Psoas muscle (tissue), 8 donors: ENCODE data around the gene PINK1. TPM values are rescaled to one million over a fixed set of nuclear protein-coding genes. Genes with fewer than 3 reads are reported as not detected.

Source experiments
- ATAC-seq, 4 donors: fragments of 200-7000 bp; cut with Tn5 transposase; one replicate each; pipeline ENCODE4 v1.9.1; 2020; ENCODE audit warnings: moderate library complexity in 3 of 4, mild to moderate bottlenecking in 2 of 4
- DNase-seq, 2 donors: peaks; one replicate each; pipeline ENCODE4 v3.0.0-alpha.2; 2020
- H3K27ac ChIP-seq: fragments of 200-600 bp; one replicate; pipeline ENCODE4 v1.8.0; 2022
- H3K27me3 ChIP-seq, 3 donors: fragments of 200-600 bp in 1 of 3; one replicate each; pipeline versions ENCODE4 v1.6.1 to v1.8.0; 2013 to 2022; ENCODE audit warnings: low read length in 2 of 3, mild to moderate bottlenecking in 2 of 3, moderate library complexity in 1 of 3; ENCODE audit not compliant: insufficient read depth in 3 of 3
- H3K36me3 ChIP-seq, 2 donors: fragments of 200-600 bp in 1 of 2; one replicate each; pipeline versions ENCODE4 v1.6.1 to v1.8.0; 2013 to 2022; ENCODE audit warnings: low read depth in 1 of 2, mild to moderate bottlenecking in 1 of 2, moderate library complexity in 1 of 2; ENCODE audit not compliant: insufficient read depth in 1 of 2
- H3K4me1 ChIP-seq: fragments of 200-600 bp; one replicate; pipeline ENCODE4 v1.8.0; 2022
- H3K4me3 ChIP-seq: fragments of 200-600 bp; one replicate; pipeline ENCODE4 v1.8.0; 2022; ENCODE audit warnings: mild to moderate bottlenecking
- H3K9me3 ChIP-seq: fragments of 200-600 bp; one replicate; pipeline ENCODE4 v1.8.0; 2022
- CTCF ChIP-seq: fragments of 200-600 bp; IDR thresholded peaks from one replicate; pipeline ENCODE4 v1.8.0; 2022; ENCODE audit warnings: antibody characterized with exemption
- WGBS, 3 donors: extraction: QIAGEN DNeasy Blood & Tissue Kit; methylation state at CpG; one replicate each; pipeline versions ENCODE4 v1.1.6 to v1.1.7; 2013; 5-methylcytosine and 5-hydroxymethylcytosine counted together
- intact Hi-C, 2 donors: fragments of 100-400 bp; cut with DNase I; formaldehyde crosslinking; loops; one replicate each; pipeline versions ENCODE4 v1.11.0 to v1.14.2; 2022
- polyA plus RNA-seq, 3 donors: library from polyadenylated mRNA; stranded (reverse); fragments of 200-250 nt; gene quantifications; one replicate each; pipeline ENCODE4 v1.2.3, GENCODE V29; 2013
- total RNA-seq, 4 donors: library from RNA; stranded (reverse); fragmentation: NEBNext Ultra II Directional in 2 of 4; extraction: Animal tissue kit (Norgen Biotek cat#: 25700) in 2 of 4; gene quantifications; one replicate each; pipeline versions ENCODE4 v1.2.1 to v1.2.4, GENCODE V29; 2021 to 2023
- donor health status: healthy with polysubstance abuse.
- donor health status: DM: no; HTN: no; CAD: no; lungs with moderate emphysema.
- donor health status: Bipolar disorder and iron deficiency.
- donor health status: healthy.
- donor health status: DM: yes; HTN: yes; CAD: no.
- donor health status: DM: no; HTN: no; CAD: no.
- donor health status: DM: no; HTN: no; CAD: no.
- donor health status: DM: yes; HTN: yes; CAD: no.

PINK1 gene
- total and polyA plus RNA-seq, 7 donors: 218 to 506 (median 383) TPM

GRCh38 chr1:20588634-20589225 is 44.5 kb upstream of the PINK1 start, which contains the start of gene CDA:
TSS of gene CDA (plus strand) at chr1:20589097. CDS start at chr1:20589130, 33 bp downstream.
- Histone ChIP-seq H3K4me1 (no peaks in the 10 kb centered on the region), H3K36me3 (no peaks in the 10 kb centered on the region), H3K27ac (no peak within 1 kb of the TSS), H3K9me3 (no peaks in the 10 kb centered on the region), H3K4me3 (peak within 1 kb of the TSS; percentile 36), H3K27me3 (peaks cover 0 to 38% (median 5%) of the 10 kb centered on the region in 3 donors)
- no peak for TF ChIP-seq CTCF
- intact Hi-C loops: no loop called here
- ATAC-seq (peak in 2 of 4 donors; percentile 18 to 25), DNase-seq (peak; percentile 43 to 54)
- WGBS, 3 donors: 28 to 39% (median 34%) methylated on average over 11 of the region's 11 CpGs

- intact Hi-C loops: no loop called here
- DNase-seq (peak; percentile 75 to 84), ATAC-seq (peak; percentile 32 to 58 (median 54))
- H3K4me1 ChIP-seq: no peaks in the 10 kb centered on the region
- H3K27me3 ChIP-seq: peaks cover 0 to 38% (median 5%) of the 10 kb centered on the region in 3 donors
- no peaks in the 10 kb centered on the region for H3K9me3 ChIP-seq
- no peaks in the 10 kb centered on the region for H3K36me3 ChIP-seq
- WGBS, 3 donors: 7 to 12% (median 9%) methylated on average over 24 of the region's 24 CpGs
- H3K27ac ChIP-seq: no peak overlapping the region
- no peak for TF ChIP-seq CTCF
- H3K4me3 ChIP-seq: peak overlapping the region; percentile 36
These were observed 43.7 kb upstream of the PINK1 start for GRCh38 chr1:20589331-20590278.

DNA sequence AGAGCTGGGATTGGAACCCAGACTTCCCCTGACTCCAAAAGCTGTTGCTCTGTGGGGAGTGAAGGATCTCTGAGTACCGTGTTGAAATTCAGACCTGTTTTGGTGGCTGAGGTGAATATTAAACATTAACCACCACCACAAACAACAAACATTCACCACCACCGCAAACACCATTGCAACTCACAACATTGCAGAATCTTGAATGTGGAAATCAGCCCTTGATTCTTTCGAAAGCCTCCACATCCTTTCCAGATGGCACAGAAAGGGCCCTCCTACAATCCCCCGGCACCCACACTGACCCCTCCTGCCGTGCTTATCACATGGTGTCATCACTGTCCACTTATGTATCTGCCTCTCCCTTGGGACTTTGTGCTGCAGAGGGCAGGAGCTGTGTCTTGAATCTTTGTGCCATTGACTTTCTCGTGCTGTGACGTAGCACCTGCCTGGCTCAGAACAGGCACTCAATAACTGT is 42.9 kb upstream of the PINK1 start:
- intact Hi-C loops: no loop called here
- peak overlapping the region; percentile 36 for H3K4me3 ChIP-seq
- H3K27ac ChIP-seq: no peak overlapping the region
- no peak for TF ChIP-seq CTCF
- H3K36me3 ChIP-seq: no peaks in the 10 kb centered on the region
- peaks cover 0 to 38% (median 5%) of the 10 kb centered on the region in 3 donors for H3K27me3 ChIP-seq
- H3K4me1 ChIP-seq: no peaks in the 10 kb centered on the region
- peak; percentile 66 to 74 for DNase-seq
- H3K9me3 ChIP-seq: no peaks in the 10 kb centered on the region
- peak in 3 of 4 donors; percentile 65 to 77 (median 69) for ATAC-seq
- WGBS, 3 donors: 26 to 46% (median 29%) methylated on average over 7 of the region's 7 CpGs

DNA sequence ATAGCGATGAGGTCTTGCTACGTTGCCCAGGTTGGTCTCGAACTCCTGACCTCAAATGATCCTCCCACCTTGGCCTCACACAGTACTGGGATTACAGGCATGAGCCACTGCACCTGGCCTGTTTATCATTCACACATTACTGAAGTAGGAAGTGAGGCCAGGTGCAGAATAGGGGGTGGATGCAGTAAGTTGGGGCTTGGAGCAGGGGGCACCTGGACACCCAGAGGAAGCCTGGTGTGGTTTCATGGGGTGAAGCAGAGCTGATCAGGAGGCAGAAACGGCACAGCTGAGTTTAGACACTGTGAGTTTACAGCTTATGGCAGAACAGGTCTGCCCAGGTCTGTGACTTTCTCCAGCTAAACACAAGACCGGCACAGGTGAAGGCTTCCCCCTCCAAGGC is 39.5 kb upstream of the PINK1 start:
- no peaks in the 10 kb centered on the region for H3K36me3 ChIP-seq
- no peak overlapping the region for H3K4me3 ChIP-seq
- intact Hi-C loops: no loop called here
- peaks cover 0 to 32% (median 2%) of the 10 kb centered on the region in 3 donors for H3K27me3 ChIP-seq
- TF ChIP-seq CTCF: no peak
- WGBS, 3 donors: 78 to 82% (median 82%) methylated on average over 5 of the region's 5 CpGs
- DNase-seq: no peak
- H3K9me3 ChIP-seq: no peaks in the 10 kb centered on the region
- no peaks in the 10 kb centered on the region for H3K4me1 ChIP-seq
- ATAC-seq: no peak
- H3K27ac ChIP-seq: no peak overlapping the region
